B cell (primary cell): ENCODE measurements around the gene PNKP.

ENCODE experiments used
- EZH2 ChIP-seq: IDR thresholded peaks from 2 replicates; pipeline ENCODE4 v1.6.1; 2012; ENCODE audit warnings: borderline replicate concordance, low read depth, mild to moderate bottlenecking, moderate library complexity, low read length; ENCODE audit not compliant: insufficient read depth, poor library complexity, severe bottlenecking
- TF ChIP-seq, protein P1 (sequence below): fragments of 200-600 bp; IDR thresholded peaks from one replicate; pipeline ENCODE4 v1.8.0; 2022; ENCODE audit warnings: antibody characterized with exemption, mild to moderate bottlenecking

DNA sequence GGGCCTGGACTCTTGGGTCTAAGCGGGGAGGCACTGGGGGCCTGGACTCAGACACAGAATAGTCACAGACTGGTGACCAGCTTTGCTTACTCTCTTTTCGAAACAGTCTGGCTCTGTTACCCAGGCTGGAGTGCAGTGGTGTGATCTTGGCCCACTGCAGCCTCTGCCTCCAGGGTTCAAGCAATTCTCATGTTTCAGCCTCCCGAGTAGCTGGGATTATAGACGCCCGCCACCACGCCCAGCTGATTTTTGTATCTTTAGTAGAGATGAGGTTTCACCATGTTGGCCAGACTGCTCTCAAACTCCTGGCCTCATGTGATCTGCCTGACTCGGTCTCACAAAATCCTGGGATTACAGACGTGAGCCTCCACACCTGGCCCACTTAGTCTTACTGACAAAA, 38.2 kb downstream of the PNKP start:
- TF ChIP-seq, protein P1, sequence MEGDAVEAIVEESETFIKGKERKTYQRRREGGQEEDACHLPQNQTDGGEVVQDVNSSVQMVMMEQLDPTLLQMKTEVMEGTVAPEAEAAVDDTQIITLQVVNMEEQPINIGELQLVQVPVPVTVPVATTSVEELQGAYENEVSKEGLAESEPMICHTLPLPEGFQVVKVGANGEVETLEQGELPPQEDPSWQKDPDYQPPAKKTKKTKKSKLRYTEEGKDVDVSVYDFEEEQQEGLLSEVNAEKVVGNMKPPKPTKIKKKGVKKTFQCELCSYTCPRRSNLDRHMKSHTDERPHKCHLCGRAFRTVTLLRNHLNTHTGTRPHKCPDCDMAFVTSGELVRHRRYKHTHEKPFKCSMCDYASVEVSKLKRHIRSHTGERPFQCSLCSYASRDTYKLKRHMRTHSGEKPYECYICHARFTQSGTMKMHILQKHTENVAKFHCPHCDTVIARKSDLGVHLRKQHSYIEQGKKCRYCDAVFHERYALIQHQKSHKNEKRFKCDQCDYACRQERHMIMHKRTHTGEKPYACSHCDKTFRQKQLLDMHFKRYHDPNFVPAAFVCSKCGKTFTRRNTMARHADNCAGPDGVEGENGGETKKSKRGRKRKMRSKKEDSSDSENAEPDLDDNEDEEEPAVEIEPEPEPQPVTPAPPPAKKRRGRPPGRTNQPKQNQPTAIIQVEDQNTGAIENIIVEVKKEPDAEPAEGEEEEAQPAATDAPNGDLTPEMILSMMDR = no peak
- TF ChIP-seq EZH2 = no peak
